GM12891 (cell line): ENCODE data around the gene ARPC4.
"Not testable (repeated sequence)": the region's sequence is repeated elsewhere in the genome, so short reads cannot be mapped to it uniquely, and the experiment has no call there.

Experiments used
- DNase-seq: peaks from one replicate; pipeline ENCODE4 v3.0.0; 2011; ENCODE audit warnings: low spot score; ENCODE audit not compliant: insufficient read length
- FAIRE-seq: peaks from 2 replicates; lab custom pipeline; 2011; peaks lifted over from hg19 to GRCh38; lab: Jason Lieb, UNC
- PAX5 ChIP-seq: IDR thresholded peaks from 2 replicates; pipeline ENCODE4 v1.6.1; 2011; ENCODE audit warnings: low read length, moderate library complexity, mild to moderate bottlenecking; ENCODE audit not compliant: insufficient read depth, severe bottlenecking
- POLR2A ChIP-seq: IDR thresholded peaks from 2 replicates; pipeline ENCODE4 v1.6.1; 2011; ENCODE audit warnings: low read depth, low read length, control low read depth
- POLR2AphosphoS5 ChIP-seq: IDR thresholded peaks from 2 replicates; pipeline ENCODE4 v1.6.1; 2011; ENCODE audit warnings: low read depth, low read length, control low read depth
- POU2F2 ChIP-seq: IDR thresholded peaks from 2 replicates; pipeline ENCODE4 v1.6.1; 2011; ENCODE audit warnings: low read depth, mild to moderate bottlenecking, control low read depth, low read length, moderate library complexity
- SPI1 ChIP-seq: IDR thresholded peaks from 2 replicates; pipeline ENCODE4 v1.6.1; 2011; ENCODE audit warnings: low read depth, low read length, control low read depth
- TAF1 ChIP-seq: IDR thresholded peaks from 2 replicates; pipeline ENCODE4 v1.6.1; 2011; ENCODE audit warnings: low read depth, low read length, control low read depth

The ARPC4 gene

GRCh38 chr3:9769012-9769411 lies 23.9 kb upstream of the ARPC4 start:
- DNase-seq (no peak), FAIRE-seq (no peak)
- TF ChIP-seq SPI1 (no peak), POLR2AphosphoS5 (no peak), POU2F2 (no peak), TAF1 (no peak), POLR2A (no peak), PAX5 (no peak)

GRCh38 chr3:9769426-9770275 lies 23.2 kb upstream of the ARPC4 start, which contains the start of gene CAMK1:
Gene CAMK1 (minus strand): TSS chr3:9769947. CDS start chr3:9767749, 2,198 bp downstream.
- FAIRE-seq: no peak
- peak; percentile 71 for DNase-seq
- TF ChIP-seq POU2F2 (no peak), POLR2A (no peak), PAX5 (no peak), POLR2AphosphoS5 (no peak), SPI1 (no peak), TAF1 (no peak)

GRCh38 chr3:9770276-9770812 lies 22.5 kb upstream of the ARPC4 start:
- no peak for TF ChIP-seq TAF1
- no peak for TF ChIP-seq POLR2AphosphoS5
- no peak for TF ChIP-seq POU2F2
- no peak for TF ChIP-seq POLR2A
- no peak for TF ChIP-seq PAX5
- no peak for TF ChIP-seq SPI1
- FAIRE-seq: no peak
- no peak for DNase-seq

- not testable (repeated sequence) for DNase-seq, FAIRE-seq
Measured at GRCh38 chr3:9771007-9771406, 21.9 kb upstream of the ARPC4 start.

- DNase-seq (no peak), FAIRE-seq (no peak)
- TF ChIP-seq TAF1: no peak
- TF ChIP-seq PAX5: no peak
- TF ChIP-seq POLR2A: no peak
- TF ChIP-seq SPI1: no peak
- TF ChIP-seq POU2F2: no peak
- no peak for TF ChIP-seq POLR2AphosphoS5
Measured at GRCh38 chr3:9776896-9777693, 15.8 kb upstream of the ARPC4 start.

- DNase-seq (no peak), FAIRE-seq (no peak)
Measured at GRCh38 chr3:9777694-9778021, 15.2 kb upstream of the ARPC4 start.

GRCh38 chr3:9778143-9779074 lies 14.5 kb upstream of the ARPC4 start:
- FAIRE-seq (peak; percentile 33), DNase-seq (no peak)

More at GRCh38 chr3:9777694-9778021, 15.2 kb upstream of the ARPC4 start:
- TF ChIP-seq PAX5 (no peak), POLR2A (no peak), SPI1 (no peak), POU2F2 (no peak), TAF1 (no peak)

GRCh38 chr3:9779075-9779593 lies 13.7 kb upstream of the ARPC4 start:
- FAIRE-seq: no peak
- DNase-seq: no peak
- no peak for TF ChIP-seq POLR2AphosphoS5
- TF ChIP-seq SPI1: peak; percentile 23; the same call in 1 of the 2 replicates

More at GRCh38 chr3:9778143-9779074, 14.5 kb upstream of the ARPC4 start:
- no peak for TF ChIP-seq TAF1
- TF ChIP-seq POLR2A: no peak
- no peak for TF ChIP-seq POLR2AphosphoS5
- no peak for TF ChIP-seq PAX5
- no peak for TF ChIP-seq POU2F2
- no peak for TF ChIP-seq SPI1
